GF-D8 (cell line): ENCODE data around the gene PKN1.
"Not testable (repeated sequence)": the region's sequence is repeated elsewhere in the genome, so short reads cannot be mapped to it uniquely, and the experiment has no call there.

Experiments
- DNase-seq: peaks from one replicate; lab custom pipeline; 2025; lab: John Stamatoyannopoulos, UW

The PKN1 gene

GRCh38 chr19:14432791-14433553 is at the start of gene PKN1:
Gene PKN1 (plus strand): TSS chr19:14433306. CDS start chr19:14433522, 216 bp downstream.
- no peak for DNase-seq

- peak; percentile 50 for DNase-seq
Observed at GRCh38 chr19:14383661-14384555, 49.2 kb upstream of the PKN1 start.

- DNase-seq: no peak
Observed at GRCh38 chr19:14385492-14385891, 47.6 kb upstream of the PKN1 start.

- no peak for DNase-seq
Observed at GRCh38 chr19:14390548-14390947, 42.6 kb upstream of the PKN1 start.

- DNase-seq: no peak
Observed at GRCh38 chr19:14391156-14391821, 41.8 kb upstream of the PKN1 start.

- no peak for DNase-seq
Observed at GRCh38 chr19:14393329-14393728, 39.8 kb upstream of the PKN1 start.

GRCh38 chr19:14394167-14394566 is 38.9 kb upstream of the PKN1 start:
- DNase-seq: no peak

- DNase-seq: no peak
Observed at GRCh38 chr19:14395262-14395661, 37.8 kb upstream of the PKN1 start.

- no peak for DNase-seq
Observed at GRCh38 chr19:14395710-14396336, 37.3 kb upstream of the PKN1 start.

GRCh38 chr19:14396730-14397129 is 36.4 kb upstream of the PKN1 start:
- DNase-seq: not testable (repeated sequence)

GRCh38 chr19:14397168-14397567 is 35.9 kb upstream of the PKN1 start:
- DNase-seq: not testable (repeated sequence)

GRCh38 chr19:14400951-14401431 is 32.1 kb upstream of the PKN1 start:
- DNase-seq: no peak

- no peak for DNase-seq
Observed at GRCh38 chr19:14401468-14402195, 31.5 kb upstream of the PKN1 start.

GRCh38 chr19:14402332-14403144 is 30.6 kb upstream of the PKN1 start:
- no peak for DNase-seq

- DNase-seq: not testable (repeated sequence)
Observed at GRCh38 chr19:14403145-14403930, 29.8 kb upstream of the PKN1 start.

GRCh38 chr19:14404312-14404711 is 28.8 kb upstream of the PKN1 start:
- DNase-seq: no peak

GRCh38 chr19:14405380-14405757 is 27.7 kb upstream of the PKN1 start:
- DNase-seq: no peak

GRCh38 chr19:14405758-14406644 is 27.1 kb upstream of the PKN1 start:
- peak; percentile 48 for DNase-seq
